Gastroesophageal sphincter (tissue), 4 donors: ENCODE data around the gene TMEM91. TPM values are rescaled to one million over a fixed set of nuclear protein-coding genes. Genes with fewer than 3 reads are reported as not detected.

ENCODE experiments used
- ATAC-seq: fragments of 150-250 bp; one replicate; pipeline ENCODE4 v1.9.1; 2016; ENCODE audit warnings: mild to moderate bottlenecking, moderate library complexity
- H3K27ac ChIP-seq, 4 donors: fragments of 200-600 bp; sonication (generic) in 3 of 4; 1 replicate in 3 of 4; 2 replicates in 1 of 4; pipeline ENCODE4 v1.5.1; 2016 to 2019
- H3K27me3 ChIP-seq: fragments of 200-600 bp; sonication (generic); one replicate; pipeline ENCODE4 v1.5.1; 2019
- H3K36me3 ChIP-seq, 2 donors: fragments of 200-600 bp; sonication (generic); one replicate each; pipeline ENCODE4 v1.5.1; 2019; ENCODE audit warnings: control low read depth in 1 of 2
- H3K4me1 ChIP-seq, 3 donors: fragments of 200-600 bp; sonication (generic); 1 replicate in 2 of 3; 2 replicates in 1 of 3; pipeline ENCODE4 v1.5.1; 2016 to 2019; ENCODE audit warnings: control low read depth in 2 of 3
- H3K4me3 ChIP-seq, 2 donors: fragments of 200-600 bp; sonication (generic); one replicate each; pipeline ENCODE4 v1.5.1; 2019; ENCODE audit warnings: mild to moderate bottlenecking in 1 of 2, moderate library complexity in 1 of 2
- H3K9me3 ChIP-seq, 3 donors: fragments of 200-600 bp; sonication (generic); one replicate each; pipeline ENCODE4 v1.5.1; 2017 to 2019; ENCODE audit warnings: control low read depth in 2 of 3
- EP300 ChIP-seq: sonication (generic); formaldehyde crosslinking; IDR thresholded peaks from one replicate; pipeline ENCODE4 v1.6.1; 2017; ENCODE audit warnings: antibody characterized with exemption, mild to moderate bottlenecking
- POLR2A ChIP-seq, 2 donors: fragments of 450-650 bp; IDR thresholded peaks; one replicate each; pipeline ENCODE4 v1.6.1; 2017; ENCODE audit warnings: antibody characterized with exemption in 2 of 2, mild to moderate bottlenecking in 2 of 2, moderate library complexity in 1 of 2
- POLR2AphosphoS5 ChIP-seq: sonication (generic); formaldehyde crosslinking; IDR thresholded peaks from one replicate; pipeline ENCODE4 v1.6.1; 2017; ENCODE audit warnings: antibody characterized with exemption
- WGBS, 2 donors: methylation state at CpG; one replicate each; pipeline ENCODE4 v1.1.5; 2018; ENCODE audit warnings: low coverage in 1 of 2; 5-methylcytosine and 5-hydroxymethylcytosine counted together
- total RNA-seq, 4 donors: library from RNA; depleted of rRNA; stranded (reverse); fragments of >200 nt; gene quantifications; one replicate each; pipeline ENCODE4 v1.1.0, GENCODE V29; 2016
- TF ChIP-seq, protein P1 (sequence below), 4 experiments: fragments of 200-600 bp in 2 of 4; fragments of 450-650 bp in 2 of 4; sonication (generic) in 1 of 4; IDR thresholded peaks; one replicate each; pipeline ENCODE4 v1.5.1; 2017 to 2019; ENCODE audit warnings: antibody characterized with exemption in 4 of 4, mild to moderate bottlenecking in 2 of 4, moderate library complexity in 2 of 4

TMEM91 gene
- total RNA-seq, 4 donors from 2014 or later, result 7.9 to 17.5 (median 13.3) TPM

DNA sequence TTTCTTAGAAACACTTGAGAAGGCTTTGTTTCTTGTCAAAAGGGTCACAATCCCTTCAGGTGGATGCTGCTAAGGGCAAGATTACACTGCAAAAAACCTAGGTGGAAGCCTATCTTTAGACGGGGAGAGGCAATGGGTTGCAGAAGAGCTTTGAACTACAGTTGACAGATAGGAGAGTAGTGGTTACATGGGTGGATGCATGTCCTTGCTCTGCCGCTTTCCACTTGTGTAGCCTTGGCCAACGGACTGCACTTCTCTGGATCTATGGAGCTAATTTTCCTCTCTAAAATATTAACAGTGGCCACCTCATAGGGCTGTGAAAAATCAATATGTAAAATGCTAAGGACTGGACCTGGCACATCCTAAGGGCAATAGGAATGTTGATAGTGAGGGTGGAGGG lies 22.3 kb downstream of the TMEM91 start:
- TF ChIP-seq POLR2AphosphoS5 (no peak), EP300 (no peak), POLR2A (IDR thresholded peaks at IDR 0.05) (no peak)
- TF ChIP-seq, protein P1, sequence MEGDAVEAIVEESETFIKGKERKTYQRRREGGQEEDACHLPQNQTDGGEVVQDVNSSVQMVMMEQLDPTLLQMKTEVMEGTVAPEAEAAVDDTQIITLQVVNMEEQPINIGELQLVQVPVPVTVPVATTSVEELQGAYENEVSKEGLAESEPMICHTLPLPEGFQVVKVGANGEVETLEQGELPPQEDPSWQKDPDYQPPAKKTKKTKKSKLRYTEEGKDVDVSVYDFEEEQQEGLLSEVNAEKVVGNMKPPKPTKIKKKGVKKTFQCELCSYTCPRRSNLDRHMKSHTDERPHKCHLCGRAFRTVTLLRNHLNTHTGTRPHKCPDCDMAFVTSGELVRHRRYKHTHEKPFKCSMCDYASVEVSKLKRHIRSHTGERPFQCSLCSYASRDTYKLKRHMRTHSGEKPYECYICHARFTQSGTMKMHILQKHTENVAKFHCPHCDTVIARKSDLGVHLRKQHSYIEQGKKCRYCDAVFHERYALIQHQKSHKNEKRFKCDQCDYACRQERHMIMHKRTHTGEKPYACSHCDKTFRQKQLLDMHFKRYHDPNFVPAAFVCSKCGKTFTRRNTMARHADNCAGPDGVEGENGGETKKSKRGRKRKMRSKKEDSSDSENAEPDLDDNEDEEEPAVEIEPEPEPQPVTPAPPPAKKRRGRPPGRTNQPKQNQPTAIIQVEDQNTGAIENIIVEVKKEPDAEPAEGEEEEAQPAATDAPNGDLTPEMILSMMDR (IDR thresholded peaks at IDR 0.05), result no peak
- Histone ChIP-seq H3K27ac (peak overlapping the region in 2 of 4 donors; percentile 86 to 94), H3K9me3 (no peaks in the 10 kb centered on the region), H3K27me3 (no peaks in the 10 kb centered on the region), H3K4me1 (peaks cover 4 to 75% (median 11%) of the 10 kb centered on the region in 3 donors), H3K36me3 (peaks cover 0 to 28% of the 10 kb centered on the region in 2 donors), H3K4me3 (peak overlapping the region; percentile 93 to 100)
- ATAC-seq, result no peak
- WGBS, 2 donors, result 47 to 50% methylated on average over 2 to 3 of the region's 3 CpGs

DNA sequence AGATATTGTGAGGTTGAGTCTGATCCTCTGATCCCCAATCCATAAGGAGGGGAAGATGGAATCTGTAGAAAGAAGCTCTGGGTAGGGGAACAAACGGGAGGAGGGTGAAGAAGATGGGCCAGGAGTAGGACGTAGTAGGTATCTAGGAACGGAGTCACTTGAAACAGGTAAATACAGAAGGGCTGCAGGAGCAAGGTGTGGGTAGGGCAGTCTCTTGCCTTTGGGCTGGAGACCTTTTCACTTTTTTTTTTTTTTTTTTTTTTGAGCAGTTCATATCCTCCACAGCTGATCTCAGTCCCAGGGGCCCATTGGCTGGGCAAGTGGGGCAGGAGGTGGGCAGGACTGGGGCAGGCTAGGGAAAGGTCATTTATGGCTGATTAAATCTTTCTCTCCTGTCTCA lies 22.8 kb downstream of the TMEM91 start:
- Histone ChIP-seq H3K4me1 (peaks cover 4 to 79% (median 11%) of the 10 kb centered on the region in 3 donors), H3K4me3 (peak overlapping the region in 1 of 2 donors; percentile 93), H3K36me3 (peaks cover 0 to 30% of the 10 kb centered on the region in 2 donors), H3K27me3 (no peaks in the 10 kb centered on the region), H3K9me3 (no peaks in the 10 kb centered on the region), H3K27ac (no peak overlapping the region)
- TF ChIP-seq, protein P1 (IDR thresholded peaks at IDR 0.05), result no peak
- TF ChIP-seq POLR2AphosphoS5, result no peak
- no peak for TF ChIP-seq POLR2A (IDR thresholded peaks at IDR 0.05)
- TF ChIP-seq EP300, result no peak
- ATAC-seq, result no peak
- WGBS, 2 donors, result 70 to 78% methylated on average over 3 of the region's 3 CpGs

DNA sequence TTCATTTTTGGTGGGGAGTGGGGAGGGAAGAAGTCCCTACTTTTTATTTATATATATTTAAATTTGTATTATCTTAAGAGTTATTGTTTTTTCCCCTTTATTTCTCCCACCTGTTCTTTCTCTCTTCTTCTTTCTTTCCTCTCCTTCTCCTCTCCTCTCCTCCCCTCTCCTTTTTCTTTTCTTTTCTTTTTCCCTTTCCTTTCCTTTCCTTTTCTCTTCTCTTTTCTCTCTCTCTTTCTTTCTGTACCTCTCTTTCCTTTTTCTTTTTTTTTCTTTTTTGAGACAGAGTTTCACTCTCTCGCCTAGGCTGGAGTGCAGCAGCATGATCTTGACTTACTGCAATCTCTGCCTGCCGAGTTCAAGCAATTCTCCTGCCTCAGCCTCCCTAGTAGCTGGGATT lies 23.2 kb downstream of the TMEM91 start:
- no peak for ATAC-seq
- Histone ChIP-seq H3K9me3 (no peaks in the 10 kb centered on the region), H3K4me3 (no peak overlapping the region), H3K27ac (no peak overlapping the region), H3K4me1 (peaks cover 4 to 80% (median 11%) of the 10 kb centered on the region in 3 donors), H3K27me3 (no peaks in the 10 kb centered on the region), H3K36me3 (peaks cover 0 to 30% of the 10 kb centered on the region in 2 donors)
- 83 to 100% methylated on average over 1 of the region's 2 CpGs for WGBS, 2 donors
- no peak for TF ChIP-seq POLR2AphosphoS5
- no peak for TF ChIP-seq EP300
- TF ChIP-seq POLR2A (IDR thresholded peaks at IDR 0.05), result no peak
- TF ChIP-seq, protein P1 (IDR thresholded peaks at IDR 0.05), result no peak

DNA sequence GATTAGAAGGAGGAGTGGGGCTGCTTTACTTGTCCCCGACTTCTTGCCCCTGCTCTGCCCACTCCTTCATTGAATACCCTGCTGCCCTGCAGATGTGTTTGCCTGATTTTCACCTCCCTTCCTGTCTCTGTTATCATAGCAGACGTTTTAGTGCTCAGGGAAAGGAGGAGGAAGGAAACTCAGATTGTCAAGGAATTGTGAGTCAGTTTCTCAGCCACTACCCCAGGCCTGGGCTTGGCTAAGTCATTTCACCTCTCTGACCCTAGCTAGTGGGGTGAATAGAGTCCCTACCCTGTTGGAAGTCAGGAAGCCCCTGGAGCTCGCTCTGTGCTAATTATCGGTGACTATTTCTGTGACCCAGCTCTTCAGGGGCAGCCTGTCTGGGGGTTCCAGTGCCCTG lies 25.1 kb downstream of the TMEM91 start:
- H3K27me3 ChIP-seq, result no peaks in the 10 kb centered on the region
- no peaks in the 10 kb centered on the region for H3K9me3 ChIP-seq
- H3K27ac ChIP-seq, result peak overlapping the region in 1 of 4 donors; percentile 23
- ATAC-seq, result no peak
- H3K4me1 ChIP-seq, result peaks cover 4 to 83% (median 10%) of the 10 kb centered on the region in 3 donors
- 42 to 63% methylated on average over 2 of the region's 4 CpGs for WGBS, 2 donors
- H3K4me3 ChIP-seq, result no peak overlapping the region
- peaks cover 0 to 40% of the 10 kb centered on the region in 2 donors for H3K36me3 ChIP-seq
- TF ChIP-seq POLR2A (IDR thresholded peaks at IDR 0.05) (no peak), EP300 (no peak), POLR2AphosphoS5 (no peak)
- TF ChIP-seq, protein P1 (IDR thresholded peaks at IDR 0.05), result no peak

DNA sequence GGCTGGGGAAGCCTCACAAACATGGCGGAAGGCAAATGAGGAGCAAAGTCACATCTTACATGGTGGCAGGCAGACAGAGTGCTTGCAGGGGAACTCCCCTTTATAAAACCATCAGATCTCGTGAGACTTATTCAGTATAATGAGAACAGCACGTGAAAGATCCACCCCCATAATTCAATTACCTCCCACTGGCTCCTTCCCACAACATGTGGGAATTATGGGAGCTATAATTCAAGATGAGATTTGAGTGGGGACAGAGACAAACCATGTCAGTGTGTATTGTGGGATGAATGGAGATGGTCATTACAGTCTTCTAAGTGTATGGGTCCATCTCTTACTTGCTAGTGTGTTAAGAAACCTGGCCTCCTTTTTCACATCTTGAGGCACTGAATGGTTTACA lies 25.7 kb downstream of the TMEM91 start:
- no peak for ATAC-seq
- TF ChIP-seq POLR2AphosphoS5, result no peak
- TF ChIP-seq EP300, result no peak
- TF ChIP-seq, protein P1 (IDR thresholded peaks at IDR 0.05), result no peak
- no peak for TF ChIP-seq POLR2A (IDR thresholded peaks at IDR 0.05)
- H3K27ac ChIP-seq, result no peak overlapping the region

More for the DNA sequence above, 25.7 kb downstream of the TMEM91 start:
- H3K4me1 ChIP-seq, result peaks cover 4 to 83% (median 5%) of the 10 kb centered on the region in 3 donors
- no peaks in the 10 kb centered on the region for H3K9me3 ChIP-seq
- H3K36me3 ChIP-seq, result peaks cover 0 to 40% of the 10 kb centered on the region in 2 donors
- no peak overlapping the region for H3K4me3 ChIP-seq
- no peaks in the 10 kb centered on the region for H3K27me3 ChIP-seq
- WGBS, 2 donors, result 73 to 80% methylated on average over 3 of the region's 3 CpGs
